GM03348 (cell line): ENCODE results near the gene EPS8L3.

Source experiments
- DNase-seq: peaks from one replicate; pipeline ENCODE4 v3.0.0; 2012; ENCODE audit warnings: low spot score

The EPS8L3 gene

DNA sequence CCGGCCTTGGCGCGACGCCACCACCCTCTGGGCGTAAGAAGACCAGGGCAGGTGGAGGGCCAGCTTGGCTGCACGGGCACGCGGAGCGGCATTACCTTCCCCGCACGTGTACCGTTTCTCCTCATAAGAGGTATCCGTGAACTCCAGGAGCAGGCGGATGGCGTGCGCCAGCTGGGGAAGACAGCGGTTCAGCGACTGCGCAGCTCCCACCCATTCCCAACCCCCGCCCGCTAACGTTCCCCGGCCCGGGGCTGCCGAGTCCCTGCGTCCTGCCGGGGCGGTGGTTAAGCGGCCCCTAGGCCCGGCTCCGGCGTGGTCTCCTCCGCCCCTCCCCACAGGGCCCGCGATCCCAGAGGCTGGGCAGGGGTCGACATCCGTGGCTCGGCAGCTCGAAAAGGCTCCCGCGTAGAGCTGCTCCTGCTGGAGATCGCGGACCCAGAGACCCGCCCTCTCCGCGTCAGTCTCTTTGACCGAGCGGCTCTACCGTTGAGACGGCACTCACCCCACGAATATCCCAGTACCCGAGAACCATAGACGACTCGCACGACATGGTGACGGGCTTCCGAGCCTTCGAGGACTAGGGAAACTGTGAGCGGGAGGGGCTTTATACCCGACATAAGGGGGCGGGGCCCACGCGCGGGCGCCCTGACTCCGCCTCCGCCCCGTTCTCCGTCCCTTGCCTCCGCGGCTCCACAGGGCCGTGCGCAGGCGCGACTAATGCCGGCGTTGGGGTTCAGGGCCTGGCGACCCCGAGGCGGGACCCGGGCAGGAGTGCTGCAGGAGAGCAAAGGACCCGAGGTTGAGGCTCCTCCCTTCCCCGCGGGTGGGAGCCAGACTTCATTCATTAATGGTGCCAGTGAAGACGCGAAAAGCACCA lies 23.7 kb downstream of the EPS8L3 start:
- peak; percentile 95 for DNase-seq

DNA sequence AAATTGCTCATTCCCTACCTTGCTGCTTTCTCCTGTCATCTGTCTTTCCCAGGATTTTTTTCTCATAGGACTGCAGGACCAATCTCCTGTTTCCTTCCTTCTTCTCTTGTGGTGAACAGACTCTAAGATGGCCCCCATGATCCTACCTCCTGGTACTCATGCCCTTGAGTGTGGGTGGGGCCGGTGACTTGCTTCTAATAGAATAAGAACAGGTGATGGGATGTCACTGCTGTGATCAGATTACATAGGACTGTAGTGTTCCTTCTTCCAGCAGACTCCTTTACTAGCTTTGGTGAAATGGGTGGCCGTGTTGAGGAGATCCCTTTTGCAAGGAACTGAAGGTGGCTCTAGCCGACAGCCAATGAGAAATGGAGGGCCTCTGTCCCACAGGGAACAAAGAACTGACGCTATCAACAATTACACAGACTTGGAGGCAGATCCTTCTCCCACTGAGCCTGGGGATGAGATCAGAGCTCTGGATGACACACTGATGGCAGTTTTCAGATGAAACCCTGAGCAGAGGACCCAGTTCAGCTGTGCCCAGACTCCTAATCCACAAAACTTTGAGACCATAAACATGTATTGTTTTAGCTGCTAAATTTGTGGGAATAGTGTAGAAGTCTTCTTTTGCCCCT lies 30.4 kb downstream of the EPS8L3 start:
- DNase-seq = no peak

DNA sequence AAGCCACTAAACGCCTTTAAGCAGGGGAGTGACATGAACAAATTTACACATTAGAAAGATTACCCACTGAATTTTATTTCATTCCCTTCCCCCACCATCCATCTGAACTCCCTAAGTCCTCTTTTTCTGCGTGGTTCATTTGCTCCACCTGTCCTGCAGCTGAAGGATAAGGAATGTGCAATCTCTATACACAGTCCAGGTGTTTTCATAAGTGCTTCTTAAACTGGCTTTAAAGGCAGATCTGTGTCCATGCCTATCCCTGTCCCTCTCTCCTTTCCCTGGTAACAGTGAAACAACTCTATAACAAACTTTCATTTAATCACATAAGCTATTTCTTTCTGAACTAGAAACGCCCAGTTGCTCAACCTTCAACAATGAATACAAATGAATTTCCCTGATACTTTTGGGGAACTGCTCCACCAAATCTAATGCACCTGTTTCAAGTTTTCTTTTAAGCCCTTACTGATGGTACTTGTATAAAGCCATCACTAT lies 31.3 kb downstream of the EPS8L3 start:
- DNase-seq = no peak

DNA sequence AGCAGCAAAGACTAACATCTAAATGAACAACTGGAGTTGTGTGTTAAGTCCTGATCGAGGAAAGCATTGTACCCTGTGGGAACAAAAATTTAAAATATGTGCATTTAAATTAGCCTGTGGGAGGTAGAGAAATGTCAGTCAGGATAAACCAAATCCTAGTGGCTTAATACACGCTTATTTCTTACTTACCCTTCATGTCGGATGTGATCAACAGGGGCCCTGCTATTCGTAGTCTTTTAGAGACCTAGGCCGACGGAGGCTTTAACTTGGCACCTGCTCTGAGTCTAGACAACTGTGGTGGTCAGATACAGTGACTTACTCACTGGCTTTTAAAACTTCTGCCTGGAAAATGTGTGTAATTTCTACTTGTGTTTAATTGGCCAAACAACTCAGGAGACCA lies 33.1 kb downstream of the EPS8L3 start:
- no peak for DNase-seq

DNA sequence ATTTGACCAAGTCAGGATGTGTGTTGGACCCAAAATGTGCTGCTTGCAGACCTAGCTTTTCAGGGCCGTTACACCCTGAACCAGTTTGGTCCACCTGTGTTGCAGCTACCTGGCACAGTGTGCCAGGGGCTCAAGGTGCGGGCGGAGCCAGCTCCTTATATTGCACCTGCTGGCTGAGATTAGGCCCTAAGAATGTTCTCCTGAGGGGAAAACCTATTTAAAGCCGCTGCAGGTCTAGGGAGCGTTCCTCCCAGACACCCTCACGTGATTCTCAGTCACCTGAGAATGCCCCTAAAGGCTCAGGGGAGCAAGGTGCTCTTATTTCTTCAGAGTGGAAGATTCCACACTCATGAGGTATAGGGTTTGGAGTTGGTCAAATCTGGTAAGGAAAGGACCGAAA lies 34.9 kb downstream of the EPS8L3 start:
- DNase-seq = no peak

DNA sequence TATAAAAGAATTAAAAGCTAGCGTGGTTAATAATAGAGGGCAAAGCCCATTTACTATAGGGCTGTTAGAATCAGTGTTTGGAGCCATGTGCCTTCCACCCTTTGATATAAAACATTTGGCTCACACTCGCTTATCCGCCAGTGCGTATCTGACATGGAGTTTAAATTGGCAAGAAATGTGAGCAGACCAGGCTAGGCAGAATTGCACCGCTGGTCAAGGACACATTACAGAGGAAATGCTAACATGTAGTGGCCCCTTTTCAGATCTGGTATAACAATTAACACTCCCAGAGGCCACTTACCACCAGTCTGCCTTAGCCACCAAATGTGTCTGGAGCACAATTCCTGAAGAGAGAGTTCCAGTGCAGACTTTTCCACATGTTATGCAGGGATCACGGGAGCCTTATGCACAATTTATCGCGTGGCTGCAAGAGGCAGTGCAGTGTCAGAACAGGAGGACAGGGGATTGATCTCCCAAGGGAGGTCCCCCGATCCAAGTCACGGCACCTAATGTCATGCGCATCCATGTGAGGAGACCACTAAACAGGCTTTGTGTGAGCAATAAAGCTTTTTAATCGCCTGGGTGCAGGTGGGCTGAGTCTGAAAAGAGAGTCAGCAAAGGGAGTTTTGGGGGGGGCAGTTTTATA lies 36.9 kb downstream of the EPS8L3 start:
- no peak for DNase-seq

DNA sequence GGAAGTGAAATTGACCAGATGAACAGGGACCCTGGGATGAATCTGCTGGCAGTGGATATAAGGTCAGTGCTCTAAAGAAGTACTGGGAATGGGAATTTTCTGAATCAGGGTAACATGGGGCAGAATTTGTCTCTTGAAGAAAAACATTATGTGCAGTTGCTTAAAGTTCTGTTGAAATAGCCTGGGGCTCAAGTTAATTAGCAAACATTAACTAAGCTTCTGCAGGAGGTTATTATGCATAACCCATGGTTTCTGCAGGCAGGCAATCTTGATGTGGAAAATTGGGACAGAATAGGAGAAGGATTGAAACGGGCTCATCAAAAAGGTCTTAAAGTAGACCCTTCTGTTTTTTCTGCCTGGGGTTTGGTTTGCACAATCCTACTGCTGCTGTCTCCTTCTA lies 37.7 kb downstream of the EPS8L3 start:
- DNase-seq = no peak

DNA sequence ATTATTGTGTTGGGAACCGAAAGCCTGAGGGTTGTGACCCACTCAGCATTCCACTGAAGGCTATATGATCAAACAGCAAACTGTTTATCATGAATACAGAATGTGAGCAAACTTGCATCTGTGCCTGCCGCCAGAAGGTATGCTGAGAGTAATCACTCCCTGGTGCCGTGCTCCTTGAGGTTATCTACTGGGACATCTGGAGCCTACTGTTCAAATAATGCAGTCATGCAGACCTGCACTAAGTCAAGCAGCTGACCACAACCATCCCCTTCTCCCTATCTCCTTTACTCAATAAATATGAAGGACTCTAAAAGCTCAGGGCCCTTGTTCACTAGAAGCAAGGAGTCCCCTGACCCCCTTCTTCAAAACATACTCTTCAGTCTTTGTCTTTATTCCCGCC lies 38.2 kb downstream of the EPS8L3 start:
- DNase-seq = no peak

DNA sequence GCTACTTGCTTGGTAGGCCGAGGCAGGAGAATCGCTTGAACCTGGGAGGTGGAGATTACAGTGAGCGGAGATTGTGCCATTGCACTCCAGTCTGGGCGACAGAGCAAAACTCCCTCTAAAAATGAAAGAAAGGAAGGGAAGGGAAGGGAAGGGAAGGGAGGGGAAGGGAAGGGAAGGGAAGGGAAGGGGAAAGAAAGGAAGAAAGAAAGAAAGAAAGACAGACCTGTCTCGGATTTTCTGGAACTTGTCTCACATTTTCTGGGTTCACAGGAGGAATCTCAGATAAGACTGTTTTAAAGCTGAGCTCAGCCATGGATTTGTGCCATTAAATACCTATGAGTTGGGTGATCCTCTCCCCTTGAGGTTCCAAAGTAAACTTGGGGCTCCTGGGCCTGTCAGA lies 38.8 kb downstream of the EPS8L3 start:
- no peak for DNase-seq

DNA sequence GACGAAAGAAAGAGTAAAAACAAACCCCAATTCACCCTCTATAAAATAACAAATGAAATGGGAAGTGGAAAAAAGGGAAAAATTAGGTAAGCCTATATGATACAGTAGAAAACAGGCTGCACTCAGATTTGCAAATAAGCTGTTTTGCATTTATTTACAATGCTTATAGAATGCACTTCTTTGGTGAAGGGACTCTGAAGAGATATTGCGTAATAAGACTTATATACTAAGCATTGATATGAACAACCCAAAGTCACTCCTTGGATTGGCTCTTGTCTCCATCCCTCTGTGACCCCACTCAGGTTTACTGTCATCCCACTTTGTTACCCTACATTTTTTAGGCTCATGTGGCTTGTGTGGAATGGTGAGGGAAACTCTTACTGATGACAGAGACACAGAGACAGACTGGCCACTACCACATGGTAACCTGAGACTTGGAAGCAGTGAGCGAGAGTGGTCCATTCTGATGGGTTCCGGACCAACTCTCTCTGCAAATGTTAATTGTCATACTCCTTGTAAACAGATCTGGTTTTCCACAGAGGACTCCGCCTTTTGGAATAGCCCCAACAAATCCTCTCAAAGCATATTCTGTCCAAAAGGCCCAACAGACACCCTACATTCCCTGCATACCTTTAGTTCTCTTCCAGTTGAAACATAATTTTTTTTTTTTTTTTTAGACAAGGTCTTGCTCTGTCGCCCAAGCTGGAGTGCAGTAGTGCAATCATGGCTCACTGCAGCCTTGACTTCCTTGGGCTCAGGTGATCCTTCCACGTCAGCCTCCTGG lies 40.6 kb downstream of the EPS8L3 start:
- peak; percentile 58 for DNase-seq

DNA sequence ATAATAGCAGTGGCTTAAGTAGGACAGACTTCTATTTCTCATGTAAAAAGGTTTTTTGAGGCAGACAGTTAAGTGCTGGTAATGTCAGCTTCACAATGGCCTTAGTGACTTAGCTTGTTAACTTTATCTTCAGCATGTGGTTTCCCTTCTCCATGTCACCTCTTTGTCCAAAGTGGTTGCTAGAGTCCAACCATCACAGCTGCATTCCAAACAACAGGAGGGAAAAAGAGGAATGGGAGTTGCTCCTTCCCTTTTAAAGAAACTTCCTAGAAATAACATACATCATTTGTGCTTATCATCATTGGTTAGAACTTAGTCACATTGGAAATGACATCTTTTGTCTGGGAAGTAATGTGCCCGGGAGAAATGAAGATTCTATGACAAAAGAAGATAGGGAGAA lies 41.8 kb downstream of the EPS8L3 start:
- DNase-seq = no peak

DNA sequence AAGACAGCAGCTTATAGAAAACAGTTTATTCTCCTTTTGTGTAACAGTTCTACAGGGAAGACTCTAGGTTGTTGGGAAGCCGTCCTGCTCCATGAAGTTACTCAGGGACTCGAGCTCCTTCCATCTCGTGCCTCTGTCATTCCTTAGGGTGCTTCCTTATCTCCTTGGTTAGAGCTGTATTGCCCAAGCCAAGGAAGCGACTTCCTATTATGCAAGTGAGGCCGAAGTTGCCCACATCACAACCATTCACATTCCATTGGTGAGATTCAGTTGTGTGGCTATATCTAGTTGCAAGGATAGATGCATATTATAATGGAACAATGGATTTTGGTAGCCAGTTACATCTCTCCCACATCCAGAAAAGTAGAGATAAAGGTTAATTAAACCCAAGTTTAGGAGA lies 42.7 kb downstream of the EPS8L3 start:
- peak; percentile 51 for DNase-seq

DNA sequence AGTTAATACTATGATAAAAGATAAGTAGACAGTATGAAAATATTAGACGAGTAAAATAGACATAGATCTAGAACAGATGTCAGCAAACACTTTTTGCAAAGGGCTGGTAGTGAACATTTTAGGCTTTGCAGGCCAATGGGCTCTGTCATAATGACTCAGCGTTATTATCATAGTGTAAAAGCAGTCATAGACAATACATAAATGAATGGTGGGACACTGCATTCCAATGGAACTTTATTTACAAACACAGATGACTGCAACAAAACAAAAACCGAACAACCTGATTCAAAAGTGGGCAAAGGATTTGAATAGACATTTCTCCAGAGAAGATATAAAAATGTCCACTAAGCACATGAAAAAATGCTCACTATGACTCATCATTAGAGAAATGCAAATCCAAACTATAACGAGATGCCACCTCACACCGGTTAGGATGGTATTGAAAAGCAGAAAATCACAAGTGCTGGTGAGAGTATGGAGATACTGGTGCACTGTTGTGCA lies 44.3 kb downstream of the EPS8L3 start:
- peak; percentile 49 for DNase-seq

DNA sequence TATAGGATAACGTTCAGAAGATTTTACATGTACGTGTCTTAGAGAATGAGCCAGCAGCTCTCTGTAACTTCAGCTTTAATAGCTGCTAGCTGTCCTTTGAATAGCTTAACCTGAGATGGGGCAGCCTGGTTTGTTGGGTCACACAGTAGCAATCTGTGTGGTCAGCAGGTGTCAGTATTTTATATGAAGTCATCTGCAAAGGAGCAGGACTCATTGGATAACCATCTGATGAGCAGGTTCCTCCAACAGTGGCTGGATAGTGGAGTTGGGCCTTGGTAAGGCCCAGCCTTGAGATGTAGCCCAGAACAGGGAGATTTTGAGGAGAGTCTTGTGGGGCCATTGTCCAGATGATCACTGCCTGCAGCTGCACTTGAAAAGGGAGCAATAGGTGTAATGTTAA lies 45.2 kb downstream of the EPS8L3 start:
- no peak for DNase-seq

DNA sequence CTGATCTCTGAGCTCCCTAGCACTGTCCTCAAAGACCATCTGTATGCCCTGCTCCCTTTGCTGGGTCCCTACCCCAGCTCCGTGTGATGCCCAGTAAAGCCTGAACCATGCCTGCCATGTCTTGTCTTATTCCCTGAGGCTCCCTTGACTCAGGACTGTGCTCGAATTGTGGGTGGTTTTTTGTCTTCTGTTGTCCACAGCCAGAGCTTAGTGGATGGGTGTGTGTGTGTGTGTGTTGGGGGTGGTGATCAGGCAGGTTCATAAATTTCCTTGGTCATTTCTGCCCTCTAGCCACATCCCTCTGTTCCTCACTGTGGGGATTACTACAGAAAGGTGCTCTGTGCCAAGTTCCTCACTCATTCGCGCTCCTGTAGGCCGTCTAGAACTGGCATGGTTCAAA lies 46.0 kb downstream of the EPS8L3 start:
- DNase-seq = no peak

DNA sequence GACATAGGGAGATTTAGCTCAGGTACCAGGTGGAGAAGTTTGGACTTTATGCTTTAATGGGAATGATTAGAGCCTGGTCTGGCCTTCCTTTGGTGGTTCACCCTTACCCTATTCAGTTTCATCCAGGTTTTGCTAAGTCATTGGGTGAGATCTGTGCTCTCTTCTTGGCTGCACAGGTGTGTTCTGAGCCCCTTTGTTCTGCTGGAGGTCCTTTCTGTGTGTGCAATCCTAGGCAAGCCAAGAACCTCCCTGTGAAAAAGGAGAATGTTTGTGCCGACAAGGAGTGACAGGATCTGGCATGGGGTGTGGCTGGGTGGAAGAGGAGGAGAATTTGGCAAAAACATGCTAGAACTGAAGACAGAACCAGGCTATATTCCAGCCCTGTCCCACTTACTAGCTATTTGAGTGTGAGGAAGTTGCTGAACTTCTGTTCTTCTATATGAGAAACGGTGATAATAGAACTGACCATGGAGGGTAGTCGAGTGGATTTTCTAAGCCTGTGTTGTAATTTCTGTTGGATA lies 47.1 kb downstream of the EPS8L3 start:
- peak; percentile 33 for DNase-seq

DNA sequence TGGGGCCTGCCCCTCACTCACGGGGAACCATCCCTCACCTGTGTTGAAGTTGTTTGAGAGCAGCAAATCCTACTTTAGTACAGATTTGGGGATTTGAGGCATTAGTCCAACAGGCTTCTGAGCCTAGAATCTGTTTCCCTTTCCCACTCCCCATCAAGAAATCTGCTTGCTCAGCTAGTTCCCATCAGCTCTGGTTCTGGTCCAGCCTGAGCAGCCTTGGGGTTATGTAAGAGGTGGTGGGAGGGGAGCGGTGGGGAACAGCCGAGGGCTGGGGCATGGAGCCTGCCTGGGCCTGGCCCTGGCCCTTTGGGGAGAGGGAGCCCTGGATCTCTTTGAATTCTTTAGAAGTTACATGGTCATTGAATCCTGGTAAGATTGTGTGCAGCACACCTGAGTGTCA lies 47.6 kb downstream of the EPS8L3 start:
- DNase-seq = no peak

DNA sequence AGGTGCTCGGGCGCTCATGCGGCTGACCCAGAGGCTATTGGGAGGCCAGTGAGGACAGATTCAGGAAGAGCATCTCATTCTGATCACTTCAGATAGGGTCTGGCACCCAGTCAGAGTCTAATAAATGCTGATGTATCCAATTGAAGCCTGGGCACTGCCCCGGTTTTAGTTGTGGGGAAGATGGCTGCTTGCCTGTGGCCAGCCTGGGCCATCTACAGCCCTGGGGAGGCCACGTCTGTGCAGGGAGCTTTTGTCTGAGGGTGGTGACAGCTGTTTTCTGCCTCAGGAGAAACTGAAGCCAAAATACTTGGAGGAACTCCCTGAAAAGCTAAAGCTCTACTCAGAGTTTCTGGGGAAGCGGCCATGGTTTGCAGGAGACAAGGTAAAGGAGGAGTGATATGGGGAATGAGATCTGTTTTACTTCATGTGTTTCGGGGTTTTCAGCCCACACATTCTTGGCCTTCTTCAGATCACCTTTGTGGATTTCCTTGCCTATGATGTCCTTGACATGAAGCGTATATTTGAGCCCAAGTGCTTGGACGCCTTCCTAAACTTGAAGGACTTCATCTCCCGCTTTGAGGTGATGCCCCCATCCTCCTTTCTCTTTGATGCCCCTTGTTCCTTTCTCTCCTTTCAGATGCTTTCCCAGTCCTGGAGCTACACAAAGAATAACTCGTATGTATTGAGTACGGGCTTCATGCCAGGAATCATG lies 48.9 kb downstream of the EPS8L3 start:
- DNase-seq = no peak

DNA sequence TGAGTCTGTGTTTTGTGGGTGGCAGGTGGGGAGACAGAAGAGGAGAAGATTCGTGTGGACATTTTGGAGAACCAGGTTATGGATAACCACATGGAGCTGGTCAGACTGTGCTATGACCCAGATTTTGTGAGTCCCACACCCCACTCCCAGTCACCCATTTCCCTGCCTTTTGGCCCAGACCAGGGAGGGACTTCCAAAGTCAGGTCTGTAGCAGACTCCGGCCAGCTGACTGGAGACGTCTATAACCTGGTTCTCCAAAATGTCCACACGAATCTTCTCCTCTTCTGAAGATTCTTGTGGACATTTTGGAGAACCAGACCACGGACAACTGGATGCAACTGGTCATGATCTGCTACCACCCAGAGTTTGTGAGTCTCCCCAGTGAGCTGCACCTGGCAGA lies 50.1 kb downstream of the EPS8L3 start:
- DNase-seq = no peak

DNA sequence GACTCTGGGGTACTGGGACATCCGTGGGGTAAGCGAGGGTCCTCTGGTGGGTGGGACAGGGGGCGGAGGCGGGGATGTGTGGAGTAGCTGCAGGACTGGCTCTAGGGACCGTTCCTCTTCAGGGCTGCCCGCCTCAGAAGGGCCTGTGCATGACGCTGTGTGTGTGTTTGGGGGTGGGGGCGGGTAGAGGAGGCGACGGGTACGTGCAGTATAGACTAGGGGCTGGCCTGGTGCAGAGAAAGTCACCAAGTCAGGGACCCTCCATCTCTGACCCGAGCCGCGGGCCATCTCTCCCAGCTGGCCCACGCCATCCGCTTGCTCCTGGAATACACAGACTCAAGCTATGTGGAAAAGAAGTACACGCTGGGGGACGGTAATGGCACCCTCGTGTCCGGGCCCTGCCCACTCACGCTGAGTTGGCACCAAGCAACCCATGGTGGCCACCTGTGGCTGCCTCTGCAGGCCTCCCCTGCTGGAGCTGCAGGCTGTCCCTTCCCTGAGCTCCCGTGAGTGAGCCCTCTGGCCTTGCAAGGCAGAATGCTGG lies 51.3 kb downstream of the EPS8L3 start:
- no peak for DNase-seq
